Retinal pigment epithelial cell (primary cell): ENCODE results near the gene ITPK1.

ENCODE experiments used
- DNase-seq: peaks from one replicate; pipeline ENCODE4 v3.0.0-alpha.2; 2010; ENCODE audit warnings: low read depth
- H3K4me3 ChIP-seq: 2 replicates; pipeline ENCODE4 v1.5.1; 2011; ENCODE audit warnings: mild to moderate bottlenecking, low read length, control low read depth, moderate library complexity
- TF ChIP-seq, protein P1 (sequence below): conservative IDR thresholded peaks from 2 replicates; pipeline ENCODE4 v1.5.1; 2011; ENCODE audit warnings: low read depth, low read length, control low read depth, inconsistent platforms

ITPK1 gene

DNA sequence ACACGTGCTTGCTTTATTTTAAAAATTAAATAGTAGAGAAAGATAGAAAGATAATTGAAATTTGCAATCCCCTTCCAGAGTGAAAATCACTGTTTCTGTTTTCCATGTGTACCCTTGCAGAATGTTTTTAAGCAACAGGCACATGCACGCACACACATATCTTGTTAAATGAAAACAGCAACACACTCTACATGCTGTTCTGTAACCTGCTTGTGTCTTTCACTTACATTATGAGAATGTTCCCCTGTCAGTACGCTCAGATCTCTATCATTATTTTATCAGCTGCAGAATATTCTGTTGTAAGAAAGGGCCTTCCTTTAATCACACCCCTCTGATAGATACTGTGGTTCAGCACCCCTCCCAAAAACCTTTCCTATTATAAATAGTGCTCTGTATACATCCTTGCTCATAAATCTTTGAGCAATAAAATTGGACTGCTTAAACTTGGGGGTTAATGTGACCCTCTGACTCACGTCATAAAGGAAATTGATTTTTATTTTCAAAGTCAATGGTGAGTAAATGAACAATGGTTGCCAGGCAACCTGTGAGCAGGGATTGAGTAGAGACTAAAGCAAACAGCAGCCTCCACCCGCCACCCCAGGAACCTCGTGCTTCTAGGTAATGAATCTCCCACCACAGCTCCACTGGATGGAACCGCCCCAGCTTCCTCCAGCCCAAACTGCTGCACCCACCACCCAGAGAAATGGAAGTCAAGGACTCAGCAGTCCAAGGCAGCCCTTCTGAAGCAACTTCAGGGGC, 224.7 kb downstream of the ITPK1 start:
- H3K4me3 ChIP-seq = no peak overlapping the region
- DNase-seq = no peak
- TF ChIP-seq, protein P1, sequence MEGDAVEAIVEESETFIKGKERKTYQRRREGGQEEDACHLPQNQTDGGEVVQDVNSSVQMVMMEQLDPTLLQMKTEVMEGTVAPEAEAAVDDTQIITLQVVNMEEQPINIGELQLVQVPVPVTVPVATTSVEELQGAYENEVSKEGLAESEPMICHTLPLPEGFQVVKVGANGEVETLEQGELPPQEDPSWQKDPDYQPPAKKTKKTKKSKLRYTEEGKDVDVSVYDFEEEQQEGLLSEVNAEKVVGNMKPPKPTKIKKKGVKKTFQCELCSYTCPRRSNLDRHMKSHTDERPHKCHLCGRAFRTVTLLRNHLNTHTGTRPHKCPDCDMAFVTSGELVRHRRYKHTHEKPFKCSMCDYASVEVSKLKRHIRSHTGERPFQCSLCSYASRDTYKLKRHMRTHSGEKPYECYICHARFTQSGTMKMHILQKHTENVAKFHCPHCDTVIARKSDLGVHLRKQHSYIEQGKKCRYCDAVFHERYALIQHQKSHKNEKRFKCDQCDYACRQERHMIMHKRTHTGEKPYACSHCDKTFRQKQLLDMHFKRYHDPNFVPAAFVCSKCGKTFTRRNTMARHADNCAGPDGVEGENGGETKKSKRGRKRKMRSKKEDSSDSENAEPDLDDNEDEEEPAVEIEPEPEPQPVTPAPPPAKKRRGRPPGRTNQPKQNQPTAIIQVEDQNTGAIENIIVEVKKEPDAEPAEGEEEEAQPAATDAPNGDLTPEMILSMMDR = no peak

DNA sequence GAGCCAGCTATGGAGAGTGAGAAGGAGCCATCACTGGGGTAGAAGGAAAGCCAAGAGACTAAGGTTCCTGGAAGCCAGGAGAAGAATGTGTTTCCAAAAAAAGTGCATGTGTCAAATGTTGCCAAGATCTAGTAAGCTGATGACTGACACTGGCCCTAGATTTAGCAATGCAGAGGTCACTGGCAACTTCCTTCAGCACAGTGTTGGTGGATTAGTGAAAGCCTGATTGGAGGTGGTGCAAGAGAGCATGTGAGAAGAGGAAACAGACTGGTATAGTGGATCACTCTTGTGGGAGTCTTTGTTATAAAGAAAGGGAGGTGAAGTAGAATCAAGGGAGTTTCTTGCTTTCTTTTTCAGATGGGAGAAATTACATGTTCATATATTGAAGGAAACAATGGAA, 226.8 kb downstream of the ITPK1 start:
- H3K4me3 ChIP-seq = no peak overlapping the region
- DNase-seq = no peak
- TF ChIP-seq, protein P1 = no peak

DNA sequence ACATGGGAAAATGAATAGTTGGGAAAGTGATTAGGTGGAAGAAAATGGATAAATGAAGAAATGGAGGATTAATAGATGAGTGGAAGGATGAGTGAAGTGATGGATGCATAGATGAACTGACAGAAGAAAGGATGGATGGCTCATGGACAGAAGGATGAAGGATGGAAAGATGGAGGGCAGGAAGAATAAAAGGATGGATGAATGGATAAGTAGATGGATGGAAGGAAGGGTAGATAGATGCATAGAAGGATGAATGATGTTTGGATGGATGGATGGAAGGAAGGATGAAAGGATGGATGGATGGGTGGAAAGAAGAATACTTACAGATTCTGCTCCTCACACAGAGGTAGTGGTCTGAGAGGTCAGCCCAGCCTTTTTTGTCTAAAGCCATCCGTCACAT, 228.6 kb downstream of the ITPK1 start:
- no peak for DNase-seq
- no peak overlapping the region for H3K4me3 ChIP-seq

More for the DNA sequence above, 228.6 kb downstream of the ITPK1 start:
- TF ChIP-seq, protein P1 = no peak
